Measurements from ENCODE around the gene IFFO2. TPM values are rescaled to one million over a fixed set of nuclear protein-coding genes. Genes with fewer than 3 reads are reported as not detected.

IFFO2 gene
- total and polyA plus RNA-seq, 2 of the 13 experiments (the other 11 are each of a cell fraction or from before 2014, with no cell fraction given): 7.3 to 16.7 TPM

GRCh38 chr1:18902523-18903290 is 53.8 kb downstream of the IFFO2 start, which contains the start of gene ALDH4A1 (continued):
- peak; percentile 56; the same call in 1 of the 2 replicates for TF ChIP-seq MXD4 (CRISPR knock-in tag; IDR thresholded peaks at IDR 0.05)
- no peak for TF ChIP-seq BRCA1 (CRISPR knock-in tag; IDR thresholded peaks at IDR 0.05)
- TF ChIP-seq GLI4 (CRISPR knock-in tag; IDR thresholded peaks at IDR 0.05; ENCODE audit: borderline replicate concordance): no peak
- TF ChIP-seq ZNF232 (CRISPR knock-in tag; IDR thresholded peaks at IDR 0.05; ENCODE audit: borderline replicate concordance): no peak
- no peak for TF ChIP-seq ZNF652 (CRISPR knock-in tag; IDR thresholded peaks at IDR 0.05; ENCODE audit: borderline replicate concordance, low read depth)
- no peak for TF ChIP-seq THYN1 (CRISPR knock-in tag; IDR thresholded peaks at IDR 0.05; ENCODE audit: borderline replicate concordance, low read depth)
- no peak for TF ChIP-seq PHB2 (IDR thresholded peaks at IDR 0.05; ENCODE audit: partially characterized antibody)
- TF ChIP-seq HOXA3 (CRISPR knock-in tag; IDR thresholded peaks at IDR 0.05): no peak; the same call in 1 of the 2 replicates
- no peak for TF ChIP-seq MAFF (IDR thresholded peaks at IDR 0.05; ENCODE audit: low read depth, low read length)
- TF ChIP-seq MAF1 (CRISPR knock-in tag; IDR thresholded peaks at IDR 0.05; ENCODE audit: borderline replicate concordance): no peak
- peak; percentile 77; the same call in 1 of the 2 replicates for TF ChIP-seq NR0B2 (CRISPR knock-in tag; IDR thresholded peaks at IDR 0.05)
- 0 out of 2 replicates have a peak, but pooled peaks have one; percentile 51 for TF ChIP-seq ERF (CRISPR knock-in tag; IDR thresholded peaks at IDR 0.05)
- TF ChIP-seq ZNF180 (CRISPR knock-in tag; IDR thresholded peaks at IDR 0.05; ENCODE audit: borderline replicate concordance, low read depth): no peak
- no peak for TF ChIP-seq NFE2 (CRISPR knock-in tag; IDR thresholded peaks at IDR 0.05)
- no peak for TF ChIP-seq ZNF446 (CRISPR knock-in tag; IDR thresholded peaks at IDR 0.05)
- peak; percentile 76 for TF ChIP-seq ARID4A (CRISPR knock-in tag; IDR thresholded peaks at IDR 0.05; ENCODE audit: borderline replicate concordance)
- no peak for TF ChIP-seq SNAPC4 (CRISPR knock-in tag; IDR thresholded peaks at IDR 0.05)
- peak; percentile 92; the same call in 1 of the 3 replicates for TF ChIP-seq MXI1 (IDR thresholded peaks at IDR 0.05; ENCODE audit: borderline replicate concordance, low read depth, low read length)
